CD4-positive, alpha-beta T cell treated with Interleukin-4 for 1 hour (primary cell): ENCODE results near the gene COL24A1.
"Not testable (repeated sequence)": the region's sequence is repeated elsewhere in the genome, so short reads cannot be mapped to it uniquely, and the experiment has no call there.

Experiments used
- DNase-seq, 2 donors: peaks; one replicate each; pipeline ENCODE4 v3.0.0-alpha.2; 2020 to 2022

Gene COL24A1

GRCh38 chr1:85865213-85865612, 291.4 kb downstream of the COL24A1 start:
- no peak for DNase-seq

DNA sequence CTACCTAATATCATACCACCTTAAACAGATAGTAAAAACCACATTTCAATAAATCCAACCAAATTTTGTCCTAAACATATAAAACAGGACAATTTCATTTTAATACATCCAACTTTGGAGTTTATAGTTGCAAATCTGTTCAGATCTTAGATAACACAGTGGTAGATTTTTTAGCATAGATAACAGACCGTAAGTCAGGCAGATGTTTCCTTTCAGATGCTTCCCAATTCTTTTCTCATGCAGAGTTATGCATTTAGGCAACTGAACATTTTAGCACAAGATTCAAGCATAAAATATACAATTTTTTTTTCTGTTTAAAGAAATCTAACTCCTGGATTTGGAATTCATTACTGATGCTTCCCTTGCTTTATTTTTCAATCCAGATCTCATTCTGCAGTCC, 291.8 kb downstream of the COL24A1 start:
- DNase-seq = no peak

DNA sequence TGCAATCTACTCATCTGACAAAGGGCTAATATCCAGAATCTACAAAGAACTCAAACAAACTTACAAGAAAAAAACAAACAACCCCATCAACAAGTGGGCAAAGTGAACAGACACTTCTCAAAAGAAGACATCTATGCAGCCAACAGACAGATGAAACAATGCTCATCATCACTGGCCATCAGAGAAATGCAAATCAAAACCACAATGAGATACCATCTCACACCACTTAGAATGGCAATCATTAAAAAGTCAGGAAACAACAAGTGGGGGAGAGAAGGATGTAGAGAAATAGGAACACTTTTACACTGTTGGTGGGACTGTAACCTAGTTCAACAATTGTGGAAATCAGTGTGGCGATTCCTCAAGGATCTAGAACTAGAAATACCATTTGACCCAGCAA, 292.9 kb downstream of the COL24A1 start:
- DNase-seq = not testable (repeated sequence)

DNA sequence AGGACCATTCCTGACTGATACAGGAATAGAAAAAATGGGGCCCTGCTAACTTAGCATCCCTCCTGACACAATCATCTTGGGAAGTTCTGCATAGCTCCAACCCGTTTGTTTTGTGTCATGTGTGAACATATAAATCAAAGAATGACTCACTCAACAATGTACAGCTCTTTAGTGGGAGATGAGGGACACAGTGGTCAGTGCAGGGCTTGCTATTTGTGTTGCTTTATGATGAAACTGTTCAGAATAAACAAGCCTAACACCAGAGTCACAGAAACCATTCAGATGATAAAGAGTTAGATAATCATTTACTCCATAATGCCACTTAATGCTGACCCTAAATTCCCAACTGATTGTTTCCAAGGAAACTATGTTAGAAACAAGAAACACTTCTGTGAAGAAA, 294.1 kb downstream of the COL24A1 start:
- DNase-seq = no peak

DNA sequence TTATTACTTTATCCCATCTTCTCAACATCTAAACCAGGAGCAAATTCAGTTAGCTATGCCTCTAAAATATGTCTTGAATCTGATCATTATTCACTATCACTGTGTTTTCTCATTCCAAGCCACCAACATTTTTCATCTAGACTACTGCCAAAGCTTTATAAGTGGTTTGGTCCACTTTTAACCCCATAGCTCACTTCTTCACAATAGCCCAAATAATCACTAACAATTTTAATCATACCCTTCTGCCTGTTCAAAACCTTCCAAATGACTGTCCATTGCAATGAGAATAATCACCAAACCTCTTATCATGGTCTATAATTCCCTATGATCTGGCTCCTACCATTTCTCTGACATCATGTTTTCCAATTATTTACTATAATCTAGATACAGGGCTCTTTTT, 298.6 kb downstream of the COL24A1 start:
- DNase-seq = no peak

DNA sequence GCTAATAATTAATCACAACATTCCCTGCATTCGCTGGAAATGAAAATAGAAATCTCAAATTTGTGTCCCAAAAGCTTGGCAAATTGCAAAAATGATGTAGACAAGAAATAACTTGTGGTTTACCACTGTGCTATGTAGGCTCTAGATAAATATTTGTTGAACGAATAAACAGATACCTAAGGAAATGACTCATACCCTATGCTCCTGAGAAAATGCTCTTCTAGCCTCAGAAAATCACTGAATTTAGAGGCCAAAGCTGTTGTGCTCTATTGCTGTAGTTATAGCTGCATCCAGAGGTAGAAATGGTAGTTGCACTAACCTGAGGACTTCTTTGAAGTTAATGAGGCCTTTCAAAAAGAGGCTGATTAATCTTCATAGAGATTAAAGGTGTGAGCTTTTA, 306.3 kb downstream of the COL24A1 start:
- no peak for DNase-seq

DNA sequence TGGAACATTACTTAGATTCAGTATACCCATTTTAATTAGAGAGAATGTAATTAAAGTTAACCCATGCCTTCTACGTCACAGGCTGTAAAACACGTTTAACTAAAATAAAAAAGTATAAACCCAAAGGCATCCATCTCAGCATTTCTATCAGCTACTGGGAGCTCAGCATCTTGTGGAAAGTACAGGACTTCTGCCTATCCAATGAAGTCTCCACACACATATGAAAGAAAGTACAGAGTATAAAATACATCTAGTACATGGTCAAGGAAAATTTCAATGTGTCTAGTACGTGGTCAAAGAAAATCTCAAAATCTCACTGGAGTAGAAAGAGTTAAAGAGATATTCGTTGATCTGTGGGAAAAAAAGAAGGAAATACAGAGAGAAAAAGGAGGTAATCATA, 306.9 kb downstream of the COL24A1 start:
- no peak for DNase-seq

DNA sequence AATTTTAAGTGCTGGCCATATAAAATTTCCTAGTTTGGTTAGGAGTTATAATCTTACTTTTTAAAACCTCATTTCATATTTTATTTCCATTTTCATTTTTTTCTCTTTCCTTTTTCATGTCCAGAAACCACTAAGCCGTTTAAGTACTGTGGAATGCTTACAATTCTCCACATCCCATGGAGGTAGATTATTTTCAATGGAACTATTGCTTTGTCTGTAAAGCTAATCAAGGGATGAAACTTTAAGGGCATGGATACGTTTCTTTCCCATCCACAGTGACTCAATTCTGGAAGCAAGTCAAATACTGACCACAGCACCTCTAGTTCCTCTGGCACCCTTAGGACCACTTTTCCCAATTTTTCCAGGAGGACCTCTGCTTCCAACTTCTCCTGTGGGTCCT, 309.2 kb downstream of the COL24A1 start:
- no peak for DNase-seq

GRCh38 chr1:85846706-85847105, 309.9 kb downstream of the COL24A1 start:
- no peak for DNase-seq

DNA sequence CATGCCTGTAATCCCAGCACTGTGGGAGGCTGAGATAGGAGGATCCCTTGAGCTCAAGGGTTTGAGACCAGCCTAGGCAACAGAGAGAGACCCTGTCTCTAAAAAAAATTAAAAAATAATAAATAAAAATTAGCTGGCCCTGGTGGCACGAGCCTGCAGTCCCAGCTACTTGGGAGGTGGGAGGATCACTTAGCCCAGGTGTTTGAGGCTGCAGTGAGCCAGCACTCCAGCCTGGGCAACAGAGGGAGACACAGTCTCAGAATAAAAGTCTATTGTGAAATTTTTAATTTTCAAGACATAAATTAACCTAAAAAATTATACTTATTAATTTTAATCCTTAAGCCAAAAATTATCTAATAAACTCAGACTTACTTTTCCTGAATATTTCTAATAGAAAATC, 317.1 kb downstream of the COL24A1 start:
- DNase-seq = no peak

DNA sequence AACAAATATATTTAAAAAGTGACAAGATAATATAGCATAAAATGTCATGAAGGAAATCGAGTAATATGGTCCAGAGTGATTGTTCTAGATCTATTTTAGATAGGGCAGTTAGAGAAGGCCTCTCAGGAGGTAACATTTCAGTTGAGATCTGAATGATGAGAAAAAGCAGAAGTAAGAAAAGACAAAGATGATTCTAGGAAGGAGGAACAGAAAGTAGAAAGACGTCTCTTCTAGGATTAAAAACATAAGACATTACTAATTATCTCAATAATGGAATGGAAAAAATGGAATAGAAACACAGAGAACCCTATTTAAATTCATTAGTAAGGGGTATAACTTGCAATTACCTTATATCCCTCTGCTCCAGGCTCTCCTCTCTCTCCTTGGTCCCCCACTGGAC, 318.3 kb downstream of the COL24A1 start:
- no peak for DNase-seq

- no peak for DNase-seq
Observed at GRCh38 chr1:85836736-85837135, 319.8 kb downstream of the COL24A1 start.

DNA sequence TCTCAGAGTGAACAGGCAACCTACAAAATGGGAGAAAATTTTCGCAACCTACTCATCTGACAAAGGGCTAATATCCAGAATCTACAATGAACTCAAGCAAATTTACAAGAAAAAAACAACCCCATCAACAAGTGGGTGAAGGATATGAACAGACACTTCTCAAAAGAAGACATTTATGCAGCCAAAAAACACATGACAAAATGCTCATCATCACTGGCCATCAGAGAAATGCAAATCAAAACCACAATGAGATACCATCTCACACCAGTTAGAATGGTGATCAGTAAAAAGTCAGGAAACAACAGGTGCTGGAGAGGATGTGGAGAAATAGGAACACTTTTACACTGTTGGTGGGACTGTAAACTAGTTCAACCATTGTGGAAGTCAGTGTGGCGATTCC, 323.4 kb downstream of the COL24A1 start:
- DNase-seq = not testable (repeated sequence)

GRCh38 chr1:85830837-85831236, 325.7 kb downstream of the COL24A1 start:
- DNase-seq = no peak

- no peak for DNase-seq
Observed at GRCh38 chr1:85824066-85824840, 332.3 kb downstream of the COL24A1 start.

DNA sequence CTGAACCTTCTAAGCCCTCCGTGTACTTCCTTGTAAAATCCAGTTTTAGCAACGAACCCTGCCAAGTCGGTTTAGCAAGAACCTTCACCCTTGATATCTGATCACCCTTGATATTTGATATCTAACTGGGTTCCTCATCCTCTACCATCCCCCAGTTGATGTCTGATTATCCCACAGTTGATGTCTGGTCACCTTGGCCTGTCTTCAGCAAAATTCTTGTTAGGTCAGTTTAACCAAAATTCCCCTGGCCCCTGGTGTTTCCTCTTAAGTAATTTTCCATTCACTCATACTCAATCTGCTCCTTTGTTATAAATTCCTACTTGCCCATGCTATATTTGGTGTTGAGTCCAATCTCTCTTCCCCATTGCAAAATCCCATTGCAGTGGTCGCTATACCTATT, 333.9 kb downstream of the COL24A1 start:
- DNase-seq = no peak

DNA sequence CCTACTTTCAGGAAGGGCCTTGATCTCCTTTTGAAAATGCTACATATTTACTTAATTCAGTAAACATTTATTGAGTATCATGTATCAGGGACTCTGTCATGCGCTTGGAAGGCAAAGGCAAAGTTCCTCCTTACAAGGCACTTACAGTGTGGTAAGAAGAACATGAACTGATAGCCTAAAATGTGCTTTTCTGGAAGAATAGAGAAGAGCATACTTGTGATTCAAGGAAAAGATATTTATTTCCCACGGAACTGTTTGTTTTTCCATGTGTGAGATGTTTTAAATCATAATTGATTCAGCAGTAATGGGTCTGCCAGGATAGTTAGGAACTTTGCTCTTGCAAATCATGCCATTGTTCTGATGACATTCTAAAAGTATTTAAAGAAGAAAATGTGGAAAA, 338.2 kb downstream of the COL24A1 start:
- DNase-seq = no peak

DNA sequence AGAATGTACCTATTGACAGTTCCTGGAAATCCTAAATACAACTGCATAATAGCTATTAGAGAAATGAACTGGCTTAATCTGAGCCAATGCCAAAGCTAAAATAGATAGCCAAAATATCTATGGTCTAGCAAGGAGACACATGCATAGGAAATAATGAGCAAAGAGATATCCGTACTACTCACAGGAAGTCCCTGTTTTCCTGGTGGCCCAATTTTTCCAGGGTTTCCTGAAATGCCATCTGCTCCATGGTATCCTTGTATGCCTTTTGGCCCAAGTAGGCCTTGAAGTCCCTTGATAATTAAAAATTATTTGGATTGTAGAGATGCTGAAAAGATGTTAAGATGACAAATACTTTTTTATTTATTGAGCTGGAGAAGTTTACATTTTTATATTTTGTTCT, 340.0 kb downstream of the COL24A1 start:
- no peak for DNase-seq

DNA sequence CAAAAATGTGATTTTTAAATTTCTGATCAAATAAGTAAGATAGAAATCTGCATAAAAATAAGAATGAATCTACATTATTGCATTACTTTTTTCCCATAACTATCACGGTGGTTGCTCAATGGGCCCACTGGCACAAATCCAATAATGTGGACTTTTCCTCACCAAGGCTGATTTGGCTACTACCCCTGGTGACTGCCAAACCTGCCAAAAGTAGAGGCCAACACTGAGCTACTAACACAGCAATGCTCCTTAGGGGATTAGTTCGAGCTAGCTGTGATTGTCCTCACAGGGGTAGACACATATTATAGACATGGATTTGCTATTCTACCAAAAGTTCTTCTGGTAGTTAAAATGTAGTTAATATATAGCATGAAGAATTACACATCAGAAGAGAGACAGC, 340.7 kb downstream of the COL24A1 start:
- no peak for DNase-seq

DNA sequence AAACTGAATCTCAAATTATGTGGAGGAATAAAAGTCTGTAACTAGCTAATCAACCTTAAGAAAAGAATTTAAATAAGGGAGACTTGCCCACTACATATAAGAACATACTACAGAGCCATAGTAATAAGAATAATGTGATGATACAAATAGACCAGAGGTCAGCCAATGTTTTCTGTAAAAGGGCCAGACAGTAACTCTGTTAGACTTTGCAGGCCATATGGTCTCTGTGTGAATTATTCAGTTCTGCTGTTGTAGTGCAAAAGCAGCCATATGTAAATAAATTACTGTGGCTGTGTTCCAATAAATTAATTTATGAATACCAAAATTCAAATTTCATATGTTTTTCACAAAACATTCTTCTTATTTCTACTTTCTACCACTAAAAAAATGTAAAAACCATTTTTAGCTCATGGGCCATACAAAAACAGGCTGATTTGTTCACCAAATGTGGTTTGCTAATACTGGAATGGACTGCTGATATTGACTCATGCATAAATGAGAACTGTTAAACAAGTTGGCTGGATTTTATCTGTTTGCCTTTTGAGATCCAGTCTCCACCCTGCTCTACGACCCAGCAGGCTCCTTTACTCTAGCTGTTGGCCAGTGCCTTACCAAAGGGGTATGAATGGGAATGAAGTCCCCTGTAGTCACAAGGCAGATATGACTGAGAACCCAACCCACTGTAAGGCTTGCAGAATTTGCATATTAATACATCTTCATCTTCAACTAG, 350.2 kb downstream of the COL24A1 start:
- no peak for DNase-seq

DNA sequence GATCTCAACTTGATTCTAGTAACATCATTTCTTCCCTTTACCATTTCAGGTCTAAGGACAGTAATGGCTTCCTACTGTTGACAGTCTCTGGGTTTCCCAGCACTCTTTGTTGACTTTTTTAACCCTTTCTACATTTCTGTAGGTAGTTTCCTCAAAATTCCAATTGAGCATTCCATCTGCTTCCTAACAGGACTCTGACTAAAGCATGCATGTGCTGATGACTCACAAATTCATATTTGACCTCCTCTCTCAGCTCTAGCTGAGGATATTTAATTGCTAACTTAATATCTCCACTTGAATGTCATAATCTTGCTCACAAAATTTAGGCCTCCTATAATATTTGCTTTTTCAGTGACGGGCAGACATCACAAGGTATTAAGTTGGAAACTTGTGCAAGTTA, 355.1 kb downstream of the COL24A1 start:
- no peak for DNase-seq

DNA sequence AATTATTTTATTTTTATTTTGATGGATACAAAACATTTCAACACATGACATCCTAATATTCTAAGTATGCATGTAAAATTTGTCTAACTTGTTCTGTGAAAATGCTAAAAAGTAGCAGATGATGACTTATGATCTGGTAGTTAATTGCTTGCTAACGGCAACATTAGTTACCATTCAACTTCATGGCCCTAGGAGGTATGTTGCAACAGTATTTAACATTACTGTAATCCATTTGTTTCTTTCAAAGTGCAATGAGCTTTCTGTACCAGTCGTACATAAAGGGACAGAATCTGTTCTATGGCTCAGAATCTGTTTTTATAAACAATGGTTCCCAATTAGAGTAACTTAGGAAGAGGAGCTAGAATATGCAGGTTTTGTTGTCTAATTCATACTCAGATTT, 356.8 kb downstream of the COL24A1 start:
- no peak for DNase-seq

DNA sequence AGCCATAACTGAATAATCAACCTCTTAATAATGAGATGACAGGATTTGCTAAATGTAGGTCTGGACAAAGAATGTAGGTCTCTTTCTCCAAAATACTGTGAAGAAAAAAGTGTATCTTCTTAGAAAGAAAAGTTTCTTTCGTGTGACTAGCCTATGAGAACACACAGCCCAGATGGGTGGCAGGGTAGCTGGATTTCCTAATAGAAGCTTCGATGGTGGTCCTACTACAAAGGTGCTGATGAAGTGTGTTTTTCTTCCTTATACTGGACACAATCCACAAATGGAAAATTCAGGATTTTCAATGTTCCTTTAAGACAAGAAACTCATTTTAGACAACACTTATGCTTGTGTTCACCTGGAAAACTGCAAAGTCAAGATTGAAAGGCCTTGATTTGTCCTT, 358.2 kb downstream of the COL24A1 start:
- DNase-seq = no peak

- not testable (repeated sequence) for DNase-seq
Observed at GRCh38 chr1:85777021-85777420, 379.6 kb downstream of the COL24A1 start.

- DNase-seq = no peak
Observed at GRCh38 chr1:85762804-85763203, 393.8 kb downstream of the COL24A1 start.
